HEK293T (cell line): Measurements from ENCODE around the gene PHIP.

Source experiments
- ARNT ChIP-seq: fragments of 450-650 bp; IDR thresholded peaks from 2 replicates; pipeline ENCODE4 v1.6.1; 2017; ENCODE audit warnings: mild to moderate bottlenecking
- BHLHE40 ChIP-seq: fragments of 450-650 bp; IDR thresholded peaks from 2 replicates; pipeline ENCODE4 v1.6.1; 2016; ENCODE audit warnings: mild to moderate bottlenecking, moderate library complexity, borderline replicate concordance
- CTBP1 ChIP-seq: fragments of 450-650 bp; IDR thresholded peaks from 2 replicates; pipeline ENCODE4 v1.6.1; 2016; ENCODE audit warnings: borderline replicate concordance
- ELF4 ChIP-seq: fragments of 450-650 bp; IDR thresholded peaks from 2 replicates; pipeline ENCODE4 v1.6.1; 2017; ENCODE audit warnings: antibody characterized with exemption
- FOXA1 ChIP-seq: fragments of 450-650 bp; IDR thresholded peaks from 2 replicates; pipeline ENCODE4 v1.6.1; 2016; ENCODE audit warnings: mild to moderate bottlenecking
- FOXK2 ChIP-seq: fragments of 450-650 bp; IDR thresholded peaks from 2 replicates; pipeline ENCODE4 v1.6.1; 2016; ENCODE audit warnings: mild to moderate bottlenecking
- FOXM1 ChIP-seq: fragments of 450-650 bp; IDR thresholded peaks from 2 replicates; pipeline ENCODE4 v1.6.1; 2017; ENCODE audit warnings: mild to moderate bottlenecking, borderline replicate concordance
- HDGF ChIP-seq: fragments of 450-650 bp; IDR thresholded peaks from 2 replicates; pipeline ENCODE4 v1.6.1; 2017; ENCODE audit warnings: antibody characterized with exemption, borderline replicate concordance
- L3MBTL2 ChIP-seq: fragments of 450-650 bp; conservative IDR thresholded peaks from 2 replicates; pipeline ENCODE4 v1.6.1; 2016; ENCODE audit warnings: mild to moderate bottlenecking
- SP1 ChIP-seq: fragments of 450-650 bp; IDR thresholded peaks from 2 replicates; pipeline ENCODE4 v1.6.1; 2017
- SUZ12 ChIP-seq: fragments of 450-650 bp; IDR thresholded peaks from 2 replicates; pipeline ENCODE4 v1.6.1; 2016; ENCODE audit warnings: mild to moderate bottlenecking
- TARDBP ChIP-seq: fragments of 450-650 bp; IDR thresholded peaks from 2 replicates; pipeline ENCODE4 v1.6.1; 2016
- ZNF384 ChIP-seq: fragments of 450-650 bp; IDR thresholded peaks from 2 replicates; pipeline ENCODE4 v1.6.1; 2016
- TF ChIP-seq, protein P1 (sequence below): fragments of 450-650 bp; IDR thresholded peaks from 2 replicates; pipeline ENCODE4 v1.6.1; 2016

DNA sequence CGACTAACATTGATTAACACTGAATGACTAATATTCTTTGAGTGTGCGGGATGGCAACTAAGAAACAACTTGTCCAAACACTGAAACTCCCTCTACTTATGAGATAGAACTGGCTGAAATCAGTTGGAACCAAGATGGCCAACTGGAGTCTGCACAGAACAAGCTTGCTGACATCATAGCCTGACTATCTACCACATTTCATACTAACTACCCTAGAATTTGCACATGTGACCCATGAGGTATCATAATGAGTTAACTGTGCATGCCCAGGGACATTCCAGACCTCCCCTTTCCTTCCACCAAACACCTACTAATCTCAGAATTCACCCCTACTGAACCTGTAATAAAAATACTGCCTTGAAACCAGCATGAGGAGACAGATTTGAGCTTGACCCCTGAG is 43.2 kb downstream of the PHIP start:
- TF ChIP-seq SP1 (no peak), SUZ12 (no peak), FOXM1 (no peak), HDGF (no peak), BHLHE40 (no peak), FOXK2 (no peak), TARDBP (no peak), ELF4 (no peak), FOXA1 (no peak), ARNT (no peak), CTBP1 (no peak), L3MBTL2 (no peak), ZNF384 (no peak)
- TF ChIP-seq, protein P1, sequence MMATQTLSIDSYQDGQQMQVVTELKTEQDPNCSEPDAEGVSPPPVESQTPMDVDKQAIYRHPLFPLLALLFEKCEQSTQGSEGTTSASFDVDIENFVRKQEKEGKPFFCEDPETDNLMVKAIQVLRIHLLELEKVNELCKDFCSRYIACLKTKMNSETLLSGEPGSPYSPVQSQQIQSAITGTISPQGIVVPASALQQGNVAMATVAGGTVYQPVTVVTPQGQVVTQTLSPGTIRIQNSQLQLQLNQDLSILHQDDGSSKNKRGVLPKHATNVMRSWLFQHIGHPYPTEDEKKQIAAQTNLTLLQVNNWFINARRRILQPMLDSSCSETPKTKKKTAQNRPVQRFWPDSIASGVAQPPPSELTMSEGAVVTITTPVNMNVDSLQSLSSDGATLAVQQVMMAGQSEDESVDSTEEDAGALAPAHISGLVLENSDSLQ: no peak
